NB4 (cell line): ENCODE results near the gene CENPB.

Experiments
- DNase-seq: peaks from one replicate; pipeline ENCODE4 v3.0.0; 2010; ENCODE audit warnings: low read depth
- H3K4me3 ChIP-seq: one replicate; pipeline ENCODE4 v1.5.1; 2011; ENCODE audit warnings: mild to moderate bottlenecking, low read depth, low read length, moderate library complexity
- CTCF ChIP-seq: IDR thresholded peaks from one replicate; pipeline ENCODE4 v1.5.1; 2012; ENCODE audit warnings: low read depth, low read length
- MAX ChIP-seq: IDR thresholded peaks from 2 replicates; pipeline ENCODE4 v1.6.1; 2011; ENCODE audit warnings: low read depth, low read length
- MYC ChIP-seq: IDR thresholded peaks from 2 replicates; pipeline ENCODE4 v1.6.1; 2011; ENCODE audit warnings: low read depth, low read length
- POLR2A ChIP-seq: IDR thresholded peaks from 2 replicates; pipeline ENCODE4 v1.6.1; 2011; ENCODE audit warnings: mild to moderate bottlenecking; ENCODE audit not compliant: insufficient read length; ENCODE audit errors: extremely low read depth

Gene CENPB

GRCh38 chr20:3743251-3743650 lies 43.3 kb downstream of the CENPB start:
- TF ChIP-seq MYC (no peak), CTCF (no peak), POLR2A (no peak), MAX (no peak)
- no peak for DNase-seq
- H3K4me3 ChIP-seq: no peak overlapping the region

GRCh38 chr20:3741836-3742458 lies 44.6 kb downstream of the CENPB start:
- H3K4me3 ChIP-seq: no peak overlapping the region
- no peak for TF ChIP-seq MAX
- TF ChIP-seq CTCF: no peak
- no peak for TF ChIP-seq MYC
- no peak for TF ChIP-seq POLR2A
- no peak for DNase-seq

- TF ChIP-seq MAX (no peak), CTCF (no peak), POLR2A (no peak), MYC (no peak)
- DNase-seq: no peak
- no peak overlapping the region for H3K4me3 ChIP-seq
Measured at GRCh38 chr20:3740615-3741301, 45.8 kb downstream of the CENPB start.

GRCh38 chr20:3739926-3740451 lies 46.6 kb downstream of the CENPB start:
- TF ChIP-seq MAX (peak; percentile 43; the same call in 1 of the 2 replicates), MYC (no peak)
- H3K4me3 ChIP-seq: no peak overlapping the region
- DNase-seq: no peak

GRCh38 chr20:3739054-3739925 lies 47.2 kb downstream of the CENPB start:
- TF ChIP-seq POLR2A (no peak), CTCF (no peak), MAX (peak; percentile 66), MYC (no peak)
- DNase-seq: no peak

More at GRCh38 chr20:3739054-3739925, 47.2 kb downstream of the CENPB start:
- H3K4me3 ChIP-seq: no peak overlapping the region
